Activated effector memory CD4-positive, alpha-beta T cell treated with anti-CD3 and anti-CD28 coated beads, Interleukin-2, amount 50 U/mL, for 16 hours (primary cell): ENCODE measurements around the gene CLMP.
"Not testable (repeated sequence)": the region's sequence is repeated elsewhere in the genome, so short reads cannot be mapped to it uniquely, and the experiment has no call there.

Experiments used
- DNase-seq: peaks from one replicate; pipeline ENCODE4 v3.0.0-alpha.2; 2020

The CLMP gene

GRCh38 chr11:123216249-123216648 is 21.2 kb upstream of the CLMP start:
- DNase-seq: no peak

DNA sequence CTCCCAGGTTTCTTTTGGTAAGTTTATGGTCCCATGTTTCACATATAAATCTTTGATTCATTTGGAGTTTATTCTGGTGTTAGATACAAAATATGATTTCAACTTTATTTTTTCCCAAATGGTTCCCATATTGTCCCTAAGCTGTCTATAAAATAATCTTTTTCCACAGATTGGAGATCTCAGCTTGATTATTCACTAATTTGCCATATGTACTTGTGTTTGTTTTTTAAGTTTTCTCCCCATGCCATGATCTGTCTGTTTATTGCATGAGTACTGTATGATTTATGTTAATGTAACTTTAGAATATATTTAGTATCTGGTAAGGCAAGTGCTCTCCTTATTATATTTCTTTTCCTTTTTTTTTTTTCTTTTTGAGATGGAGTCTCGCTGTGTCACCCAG is 19.9 kb upstream of the CLMP start:
- DNase-seq: no peak

DNA sequence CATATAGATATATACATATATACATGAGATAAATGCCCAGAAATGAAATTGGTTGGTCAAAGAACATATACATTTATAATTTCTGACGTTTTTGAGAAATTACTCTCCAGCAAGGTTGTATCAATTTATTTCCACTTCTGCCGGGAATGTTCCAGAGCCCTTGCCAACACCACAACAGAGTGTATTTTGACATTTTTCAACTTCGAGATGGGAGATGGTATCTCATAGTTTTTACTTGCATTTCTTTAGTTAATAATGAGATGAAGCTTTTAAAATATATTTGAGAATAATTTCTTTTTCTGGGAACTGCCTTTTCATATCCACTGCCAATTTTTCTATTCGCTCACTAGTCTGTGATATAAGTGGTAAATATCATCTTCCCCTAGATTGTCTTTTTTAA is 19.3 kb upstream of the CLMP start:
- DNase-seq: no peak

GRCh38 chr11:123213307-123213771 is 18.3 kb upstream of the CLMP start:
- DNase-seq: no peak

DNA sequence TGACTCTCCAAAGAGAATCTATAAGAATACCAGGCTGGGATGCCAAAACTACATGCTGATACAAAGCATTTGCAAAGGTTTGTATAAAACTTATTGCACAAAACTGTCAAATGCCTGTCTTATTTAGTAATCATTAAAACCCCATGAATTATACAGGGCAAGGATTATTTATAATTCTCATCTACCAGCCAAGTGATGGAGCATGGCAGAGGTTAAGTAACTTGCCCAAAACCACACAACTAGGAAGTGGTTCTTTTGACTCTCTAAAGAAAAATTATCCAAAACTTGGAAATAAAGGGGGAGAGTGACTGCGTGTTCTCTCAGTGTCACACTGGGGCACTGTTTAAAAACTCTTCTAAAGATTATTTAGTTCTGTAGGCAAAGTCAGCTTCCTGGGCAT is 17.4 kb upstream of the CLMP start:
- no peak for DNase-seq

- no peak for DNase-seq
Observed at GRCh38 chr11:123211981-123212380, 16.9 kb upstream of the CLMP start.

- DNase-seq: no peak
Observed at GRCh38 chr11:123211149-123211852, 16.3 kb upstream of the CLMP start.

- DNase-seq: no peak
Observed at GRCh38 chr11:123209591-123209990, 14.5 kb upstream of the CLMP start.

GRCh38 chr11:123206791-123207434 is 11.9 kb upstream of the CLMP start:
- DNase-seq: no peak

- DNase-seq: not testable (repeated sequence)
Observed at GRCh38 chr11:123206055-123206454, 11.0 kb upstream of the CLMP start.

DNA sequence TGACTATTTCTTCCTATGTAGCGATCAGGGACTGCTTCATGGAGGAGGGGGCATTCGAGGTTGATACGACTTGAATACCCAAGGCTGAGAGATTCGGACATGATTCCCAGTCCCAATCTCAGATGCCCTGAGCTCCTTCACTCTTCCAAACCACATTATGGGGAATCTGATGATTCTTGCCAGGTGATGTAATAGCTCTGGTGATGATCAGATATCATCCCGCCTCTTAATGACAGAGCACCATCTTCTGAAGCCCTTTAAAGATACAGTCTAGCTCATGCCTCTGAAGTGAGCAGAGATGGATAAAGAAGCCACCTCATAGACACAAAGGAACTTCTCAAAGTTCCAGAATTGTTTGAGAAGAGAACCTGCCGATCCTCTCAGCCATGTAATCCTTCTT is 8.9 kb upstream of the CLMP start:
- no peak for DNase-seq

DNA sequence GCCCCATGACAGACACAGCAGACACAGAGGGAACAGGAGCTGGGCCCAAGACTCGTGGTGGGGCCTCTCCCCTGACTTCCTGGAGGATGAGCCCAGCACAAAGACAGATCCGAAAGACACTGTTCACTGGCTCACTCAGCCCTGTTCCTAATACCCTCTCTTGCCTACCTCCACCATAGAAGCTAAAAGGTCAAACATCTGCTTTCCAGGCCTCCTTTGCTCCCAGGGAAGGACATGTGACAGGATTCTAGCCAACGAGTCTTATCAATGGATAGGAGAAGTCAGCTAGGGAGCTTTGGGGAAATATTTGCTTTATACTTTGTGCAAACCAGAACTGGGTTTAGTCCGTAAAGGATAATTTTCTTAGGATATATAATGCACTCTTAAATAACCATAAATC is 8.4 kb upstream of the CLMP start:
- DNase-seq: no peak

GRCh38 chr11:123202155-123203151 is 7.4 kb upstream of the CLMP start:
- DNase-seq: no peak

GRCh38 chr11:123200264-123200663 is 5.2 kb upstream of the CLMP start:
- DNase-seq: no peak

GRCh38 chr11:123197711-123198110 is 2.7 kb upstream of the CLMP start:
- no peak for DNase-seq

DNA sequence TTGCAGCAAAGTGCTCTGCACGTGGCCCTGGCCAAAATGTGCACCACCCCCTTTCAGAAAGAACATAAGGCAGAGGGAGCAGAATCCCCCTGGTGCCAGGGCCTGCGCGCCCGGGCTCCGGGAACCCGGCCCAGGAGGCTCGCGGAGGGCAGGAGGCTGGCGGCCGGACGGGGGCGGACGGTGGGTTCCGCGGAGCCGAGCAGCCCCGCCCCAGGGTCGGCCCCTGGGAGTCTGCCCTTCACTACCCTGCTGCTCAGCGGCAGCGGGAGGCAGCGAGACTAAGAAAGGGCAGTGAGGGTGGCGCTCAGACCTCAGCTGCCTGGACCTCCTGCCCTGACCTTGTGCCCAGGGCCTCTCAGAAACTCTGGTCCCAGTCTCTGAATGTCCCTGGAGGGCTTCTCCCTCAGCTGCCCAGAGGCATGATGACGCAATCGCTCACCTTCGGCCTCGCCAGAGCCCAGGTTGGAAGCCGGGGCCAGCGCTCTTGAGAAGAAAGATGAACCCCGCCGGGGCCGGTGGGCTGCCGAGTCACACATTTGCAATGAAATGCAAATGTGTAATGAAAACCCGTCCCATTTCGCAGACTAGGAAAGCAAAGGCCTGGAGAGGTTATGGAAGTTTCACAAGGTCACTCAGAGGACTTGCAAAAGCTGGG is 1.1 kb upstream of the CLMP start:
- no peak for DNase-seq

- DNase-seq: no peak
Observed at GRCh38 chr11:123194337-123195187, 486 bp downstream of the CLMP start.

- DNase-seq: no peak
Observed at GRCh38 chr11:123193742-123194141, 1.3 kb downstream of the CLMP start.

- no peak for DNase-seq
Observed at GRCh38 chr11:123191939-123192338, 3.1 kb downstream of the CLMP start.

GRCh38 chr11:123190518-123190917 is 4.5 kb downstream of the CLMP start:
- no peak for DNase-seq

- DNase-seq: no peak
Observed at GRCh38 chr11:123188508-123189165, 6.4 kb downstream of the CLMP start.
